Endometrial microvascular endothelial cells (primary cell): ENCODE data around the gene PLBD1. TPM values are rescaled to one million over a fixed set of nuclear protein-coding genes. Genes with fewer than 3 reads are reported as not detected.

Experiments
- in situ Hi-C: cut with HindIII; loops from 2 replicates; pipeline ENCODE4 v1.10.0; 2017; ENCODE audit warnings: low sequenced_read_pairs, low pct_unique_long_range_greater_than_20kb; ENCODE audit errors: inconsistent ontology term
- total RNA-seq: library from RNA; depleted of rRNA; stranded (reverse); fragments of >200 nt; gene quantifications from one replicate; pipeline ENCODE4 v1.2.3, GENCODE V29; 2015; ENCODE audit errors: inconsistent ontology term

The PLBD1 gene
- total RNA-seq: 0.19 TPM

- in situ Hi-C loops: no loop called here
Observed at GRCh38 chr12:14567351-14568162, at the start of gene PLBD1. TSS of gene PLBD1 (minus strand) at chr12:14567883. CDS start at chr12:14567696, 187 bp downstream.

- in situ Hi-C loops: no loop called here
Observed at GRCh38 chr12:14614704-14615121, 47.0 kb upstream of the PLBD1 start.

- in situ Hi-C loops: no loop called here
Observed at GRCh38 chr12:14613718-14614117, 46.0 kb upstream of the PLBD1 start.

- in situ Hi-C loops: no loop called here
Observed at GRCh38 chr12:14612898-14613445, 45.3 kb upstream of the PLBD1 start.

GRCh38 chr12:14612250-14612649, 44.6 kb upstream of the PLBD1 start:
- in situ Hi-C loops: no loop called here

GRCh38 chr12:14611640-14612203, 44.0 kb upstream of the PLBD1 start:
- in situ Hi-C loops: no loop called here

GRCh38 chr12:14607568-14607967, 39.9 kb upstream of the PLBD1 start:
- in situ Hi-C loops: no loop called here

- in situ Hi-C loops: no loop called here
Observed at GRCh38 chr12:14605401-14605989, 37.8 kb upstream of the PLBD1 start.

GRCh38 chr12:14601692-14602478, 34.2 kb upstream of the PLBD1 start:
- in situ Hi-C loops: no loop called here

GRCh38 chr12:14597480-14597879, 29.8 kb upstream of the PLBD1 start:
- in situ Hi-C loops: no loop called here

GRCh38 chr12:14591719-14592118, 24.0 kb upstream of the PLBD1 start:
- in situ Hi-C loops: no loop called here

GRCh38 chr12:14589169-14590004, 21.7 kb upstream of the PLBD1 start:
- in situ Hi-C loops: no loop called here

- in situ Hi-C loops: no loop called here
Observed at GRCh38 chr12:14588571-14588970, 20.9 kb upstream of the PLBD1 start.

GRCh38 chr12:14578646-14579045, 11.0 kb upstream of the PLBD1 start:
- in situ Hi-C loops: no loop called here

- in situ Hi-C loops: no loop called here
Observed at GRCh38 chr12:14577344-14577743, 9.7 kb upstream of the PLBD1 start.

GRCh38 chr12:14576896-14577295, 9.2 kb upstream of the PLBD1 start:
- in situ Hi-C loops: no loop called here

GRCh38 chr12:14575585-14575984, 7.9 kb upstream of the PLBD1 start:
- in situ Hi-C loops: no loop called here

GRCh38 chr12:14573118-14573517, 5.4 kb upstream of the PLBD1 start:
- in situ Hi-C loops: no loop called here
